ENCODE results near the gene ZC3H7B.

DNA sequence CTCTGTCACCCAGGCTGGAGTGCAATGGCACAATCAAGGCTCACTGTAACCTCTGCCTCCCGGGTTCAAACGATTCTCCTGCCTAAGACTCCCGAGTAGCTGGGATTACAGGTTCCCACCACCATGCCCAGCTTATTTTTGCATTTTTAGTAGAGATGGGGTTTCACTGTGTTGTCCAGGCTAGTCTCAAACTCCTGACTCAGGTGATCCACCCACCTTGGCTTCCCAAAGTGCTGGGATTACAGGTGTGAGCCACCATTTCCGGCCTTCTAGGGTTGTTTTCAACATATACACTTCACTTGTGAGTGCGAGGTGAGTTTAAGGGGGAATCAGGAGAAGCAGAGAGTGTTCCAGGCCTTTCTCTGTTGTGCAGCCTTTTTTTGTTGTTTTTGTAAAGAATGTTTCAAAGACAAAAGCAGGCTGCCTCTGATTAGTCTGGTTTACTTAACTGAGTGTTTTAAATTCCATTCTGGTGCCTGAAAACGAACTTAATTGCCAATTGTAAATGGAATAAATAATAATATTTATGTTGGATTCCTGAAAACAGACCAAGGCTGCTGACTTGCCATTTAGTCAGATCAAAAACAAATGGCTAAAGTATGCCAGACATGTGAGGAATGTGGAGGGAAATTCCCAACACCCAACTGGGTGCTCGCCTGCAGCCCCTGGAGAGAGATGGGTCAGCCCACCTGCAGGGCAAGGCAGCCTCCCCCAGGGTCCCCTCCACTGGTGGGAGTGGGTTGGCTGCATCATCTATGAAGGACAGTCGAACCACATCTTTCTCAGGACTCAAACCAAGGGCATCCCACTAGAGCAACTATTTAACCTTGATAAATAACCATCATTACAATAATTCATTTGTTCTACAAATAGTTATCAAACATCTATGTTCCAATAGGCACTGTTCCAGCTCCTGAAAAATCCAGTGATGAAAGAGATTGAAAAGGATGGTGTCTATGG, 10.8 kb upstream of the ZC3H7B start:
- TF ChIP-seq EZH2 (IDR thresholded peaks at IDR 0.05; ENCODE audit: insufficient read depth, poor library complexity, severe bottlenecking) (no peak), EZH2phosphoT487 (IDR thresholded peaks at IDR 0.05; ENCODE audit: insufficient read depth, low read depth) (no peak)
